IMR-90 (cell line): Measurements from ENCODE around the gene SF3A2. TPM values are rescaled to one million over a fixed set of nuclear protein-coding genes. Genes with fewer than 3 reads are reported as not detected.
A peak's percentile ranks its signal among the peaks of the same experiment; 100 is the strongest.

Experiments used
- ATAC-seq: fragments of 200-7000 bp; cut with Tn5 transposase; 2 replicates; pipeline ENCODE4 v1.9.1; 2020; ENCODE audit warnings: low read depth, mild to moderate bottlenecking, moderate library complexity
- BruUV-seq: library from RNA; stranded (reverse); fragments of 400-500 nt; replicated peaks from 2 replicates; lab custom pipeline; 2021; lab: Mats Ljungman, UMichigan
- CTCF ChIA-PET: fragments of 300-600 bp; formaldehyde crosslinking; extraction: SDS; loops from one replicate; lab custom pipeline; 2021; ENCODE audit warnings: antibody characterized with exemption; lab: Yijun Ruan, JAX
- POLR2A ChIA-PET: fragments of 300-600 bp; sonication (Branson Sonifier 250); formaldehyde crosslinking; loops from one replicate; lab custom pipeline; 2022; ENCODE audit warnings: antibody characterized with exemption; ENCODE audit not compliant: unreplicated experiment; lab: Charles Lee
- DNase-seq: peaks from one replicate; pipeline ENCODE4 v3.0.0; 2013
- H2AFZ ChIP-seq: replicated peaks from 2 replicates; pipeline ENCODE3; 2013; ENCODE audit warnings: low read length, mild to moderate bottlenecking; ENCODE audit not compliant: poor library complexity
- H2AK5ac ChIP-seq: 2 replicates; pipeline ENCODE4 v1.6.1; 2013; ENCODE audit warnings: low read depth, low read length, inconsistent platforms
- H2AK9ac ChIP-seq: replicated peaks from 2 replicates; pipeline ENCODE3; 2013; ENCODE audit warnings: mild to moderate bottlenecking, low read depth, low read length, moderate library complexity; ENCODE audit not compliant: poor library complexity
- H2BK120ac ChIP-seq: 2 replicates; pipeline ENCODE4 v1.6.1; 2013; ENCODE audit warnings: low read depth, low read length, inconsistent platforms
- H2BK15ac ChIP-seq: 3 replicates; pipeline ENCODE4 v1.6.1; 2013; ENCODE audit warnings: low read depth, low read length, inconsistent platforms
- H2BK20ac ChIP-seq: 2 replicates; pipeline ENCODE4 v1.6.1; 2013; ENCODE audit warnings: low read depth, mild to moderate bottlenecking, inconsistent platforms, low read length, moderate library complexity
- H2BK5ac ChIP-seq: 2 replicates; pipeline ENCODE4 v1.6.1; 2013; ENCODE audit warnings: mild to moderate bottlenecking, low read depth, low read length, inconsistent platforms; ENCODE audit not compliant: poor library complexity, severe bottlenecking
- H3K14ac ChIP-seq: replicated peaks from 2 replicates; pipeline ENCODE4 v1.6.1; 2013; ENCODE audit warnings: low read depth, low read length, inconsistent platforms
- H3K18ac ChIP-seq: 2 replicates; pipeline ENCODE4 v1.6.1; 2013; ENCODE audit warnings: low read depth, low read length, control low read depth
- H3K23ac ChIP-seq: 2 replicates; pipeline ENCODE4 v1.6.1; 2013; ENCODE audit warnings: low read depth, low read length, inconsistent platforms
- H3K27ac ChIP-seq: 2 replicates; pipeline ENCODE4 v1.5.1; 2013; ENCODE audit warnings: mild to moderate bottlenecking, control low read depth, low read length; ENCODE audit not compliant: insufficient read depth
- H3K27me3 ChIP-seq: 2 replicates; pipeline ENCODE4 v1.6.1; 2013; ENCODE audit warnings: low read length; ENCODE audit not compliant: control insufficient read depth, insufficient read depth
- H3K36me3 ChIP-seq: 2 replicates; pipeline ENCODE4 v1.6.1; 2013; ENCODE audit warnings: low read length, mixed read lengths; ENCODE audit not compliant: control insufficient read depth, insufficient read depth
- H3K4ac ChIP-seq: 2 replicates; pipeline ENCODE4 v1.6.1; 2013; ENCODE audit warnings: low read depth, low read length, inconsistent platforms
- H3K4me1 ChIP-seq: 2 replicates; pipeline ENCODE4 v1.6.1; 2013; ENCODE audit warnings: low read length, mixed read lengths; ENCODE audit not compliant: control insufficient read depth, insufficient read depth
- H3K4me2 ChIP-seq: 2 replicates; pipeline ENCODE4 v1.6.1; 2013; ENCODE audit warnings: low read depth, mild to moderate bottlenecking, control low read depth, low read length, moderate library complexity
- H3K4me3 ChIP-seq: 2 replicates; pipeline ENCODE4 v1.5.1; 2013; ENCODE audit warnings: low read depth, mild to moderate bottlenecking, control low read depth, low read length, moderate library complexity; ENCODE audit not compliant: insufficient read depth
- H3K56ac ChIP-seq: 2 replicates; pipeline ENCODE4 v1.6.1; 2013; ENCODE audit warnings: low read length, inconsistent platforms; ENCODE audit not compliant: insufficient read depth; ENCODE audit errors: extremely low read depth
- H3K79me1 ChIP-seq, 2 experiments: 2 replicates each; pipeline ENCODE4 v1.6.1; 2013; ENCODE audit warnings: low read length in 2 of 2, inconsistent platforms in 1 of 2, low read depth in 1 of 2
- H3K9ac ChIP-seq: 2 replicates; pipeline ENCODE4 v1.6.1; 2013; ENCODE audit warnings: low read depth, low read length, control low read depth
- H3K9me1 ChIP-seq: 2 replicates; pipeline ENCODE4 v1.6.1; 2013; ENCODE audit warnings: low read length, inconsistent platforms; ENCODE audit not compliant: insufficient read depth
- H3K9me3 ChIP-seq: 2 replicates; pipeline ENCODE4 v1.6.1; 2013; ENCODE audit warnings: low read length; ENCODE audit not compliant: control insufficient read depth, insufficient read depth
- H4K20me1 ChIP-seq: 2 replicates; pipeline ENCODE4 v1.6.1; 2013; ENCODE audit warnings: low read length, inconsistent platforms; ENCODE audit not compliant: insufficient read depth
- H4K5ac ChIP-seq: 2 replicates; pipeline ENCODE4 v1.6.1; 2013; ENCODE audit warnings: mild to moderate bottlenecking, low read depth, low read length, control low read depth
- H4K8ac ChIP-seq, 2 experiments: 2 replicates each; pipeline ENCODE4 v1.6.1; 2013; ENCODE audit warnings: low read depth in 2 of 2, low read length in 2 of 2, control low read depth in 1 of 2, inconsistent platforms in 1 of 2
- H4K91ac ChIP-seq: 2 replicates; pipeline ENCODE4 v1.6.1; 2013; ENCODE audit warnings: low read depth, low read length, inconsistent platforms; ENCODE audit not compliant: insufficient read depth
- MXI1 ChIP-seq: IDR thresholded peaks from 2 replicates; pipeline ENCODE4 v1.6.1; 2012; ENCODE audit warnings: low read depth, mild to moderate bottlenecking, low read length, moderate library complexity, borderline replicate concordance
- RFX5 ChIP-seq: IDR thresholded peaks from 2 replicates; pipeline ENCODE4 v1.8.0; 2012; ENCODE audit warnings: low read depth, mild to moderate bottlenecking, low read length, moderate library complexity
- WGBS, 2 experiments: methylation state at CpG; one replicate each; pipeline versions ENCODE4 v1.1.5 to v1.1.7; 2013; ENCODE audit warnings: missing lambda C conversion rate in 2 of 2; ENCODE audit not compliant: insufficient read length in 1 of 2; ENCODE audit errors: extremely low coverage in 2 of 2; 5-methylcytosine and 5-hydroxymethylcytosine counted together
- dilution Hi-C: fragments of 300-500 bp; cut with HindIII; formaldehyde crosslinking; loops from one replicate; pipeline ENCODE4 v1.14.3; 2018; ENCODE audit warnings: low sequenced_read_pairs; ENCODE audit not compliant: unreplicated experiment
- in situ Hi-C: fragments of 300-500 bp; cut with MboI; formaldehyde crosslinking; loops from 3 replicates; pipeline ENCODE4 v1.14.3; 2019; ENCODE audit warnings: low sequenced_read_pairs, inconsistent platforms, mixed read lengths
- intact Hi-C: fragments of 100-400 bp; cut with micrococcal nuclease; formaldehyde crosslinking; loops from 2 replicates; pipeline ENCODE4 v1.10.0; 2022
- polyA plus RNA-seq, 3 experiments: library from polyadenylated mRNA; depleted of rRNA; stranded (reverse); fragments of >200 nt; gene quantifications; 2 replicates each; pipeline ENCODE4 v1.2.3, GENCODE V29; 2012; ENCODE audit warnings: low replicate concordance in 1 of 3
- total RNA-seq: library from RNA; depleted of rRNA; stranded (reverse); fragments of >200 nt; gene quantifications from 2 replicates; pipeline ENCODE4 v1.2.3, GENCODE V29; 2012
- TF ChIP-seq, protein P1 (sequence below): fragments of 150-350 bp; IDR thresholded peaks from 2 replicates; pipeline ENCODE4 v1.6.1; 2017; ENCODE audit warnings: mild to moderate bottlenecking, antibody characterized with exemption, low read length, low read depth

SF3A2 gene
- total and polyA plus RNA-seq, 2 of the 4 experiments (the other 2 are of a cell fraction): 4.8 to 34.5 TPM

DNA sequence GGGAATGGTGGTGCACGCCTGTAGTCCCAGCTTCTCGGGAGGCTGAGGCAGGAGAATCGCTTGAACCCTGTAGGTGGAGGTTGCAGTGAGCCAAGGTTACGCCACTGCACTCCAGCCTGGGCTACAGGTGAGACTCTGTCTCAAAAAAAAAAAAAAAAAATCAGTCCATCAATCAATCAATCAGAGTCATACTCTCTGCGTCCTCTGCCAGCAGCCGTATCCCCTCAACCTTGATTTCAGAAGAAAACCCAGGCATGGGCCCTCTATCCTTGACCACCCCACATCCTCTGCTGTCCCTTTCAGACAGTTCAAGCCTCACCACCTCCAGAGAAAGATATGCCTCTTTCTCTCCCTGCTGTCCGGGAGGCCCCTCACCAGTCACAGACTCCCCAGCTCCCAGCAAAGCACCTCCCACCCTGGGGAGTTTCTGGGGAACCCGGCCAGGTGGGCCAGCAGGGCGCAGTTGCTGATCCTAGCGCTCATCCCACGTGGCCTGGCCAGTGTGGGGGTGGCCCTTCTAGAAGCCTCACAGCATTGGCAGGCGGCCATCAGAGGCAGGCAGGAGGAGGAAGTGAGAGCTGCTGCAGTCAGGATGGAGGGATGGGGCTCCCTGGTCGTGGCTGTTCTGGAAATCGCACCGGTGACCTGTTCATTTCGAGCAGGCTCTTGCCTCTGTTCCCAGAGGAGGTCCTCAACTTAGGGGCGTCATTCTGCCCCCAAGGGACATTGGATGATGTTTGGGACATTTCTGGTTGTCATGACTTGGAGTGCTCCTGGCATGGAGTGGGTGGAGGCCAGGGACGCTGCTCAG is 29.8 kb downstream of the SF3A2 start:
- ATAC-seq: peak; percentile 16
- ChIA-PET POLR2A (no interaction called here), CTCF (no interaction called here)
- no peak overlapping the region for H3K18ac ChIP-seq
- peak overlapping the region; percentile 52 for H2BK120ac ChIP-seq
- peak overlapping the region; percentile 68 for H3K14ac ChIP-seq
- peaks cover 0 to 15% of the 10 kb centered on the region in 2 experiments; a peak in 1 of 4 replicates for H3K79me1 ChIP-seq
- DNase-seq: peak; percentile 75
- no peaks in the 10 kb centered on the region for H3K9me3 ChIP-seq
- H3K9me1 ChIP-seq: no peaks in the 10 kb centered on the region; the same call in 1 of the 2 replicates
- no peaks in the 10 kb centered on the region for H3K27me3 ChIP-seq
- intact Hi-C loops (no loop called here), dilution Hi-C loops (no loop called here), in situ Hi-C loops (no loop called here)
- H2AFZ ChIP-seq: peak overlapping the region; percentile 89
- no peak overlapping the region; the same call in 2 of the 3 replicates for H2BK15ac ChIP-seq
- H4K5ac ChIP-seq: peak overlapping the region; percentile 62; the same call in 1 of the 2 replicates
- no TSS peak for BruUV-seq
- H3K27ac ChIP-seq: no peak overlapping the region
- H4K20me1 ChIP-seq: peaks cover 21% of the 10 kb centered on the region
- H3K4me3 ChIP-seq: no peak overlapping the region
- H3K23ac ChIP-seq: no peak overlapping the region
- H4K91ac ChIP-seq: peak overlapping the region; percentile 36; the same call in 1 of the 2 replicates
- TF ChIP-seq MXI1: peak; percentile 68; the same call in 1 of the 2 replicates
- TF ChIP-seq RFX5: no peak
- TF ChIP-seq, protein P1, sequence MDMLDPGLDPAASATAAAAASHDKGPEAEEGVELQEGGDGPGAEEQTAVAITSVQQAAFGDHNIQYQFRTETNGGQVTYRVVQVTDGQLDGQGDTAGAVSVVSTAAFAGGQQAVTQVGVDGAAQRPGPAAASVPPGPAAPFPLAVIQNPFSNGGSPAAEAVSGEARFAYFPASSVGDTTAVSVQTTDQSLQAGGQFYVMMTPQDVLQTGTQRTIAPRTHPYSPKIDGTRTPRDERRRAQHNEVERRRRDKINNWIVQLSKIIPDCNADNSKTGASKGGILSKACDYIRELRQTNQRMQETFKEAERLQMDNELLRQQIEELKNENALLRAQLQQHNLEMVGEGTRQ: peak; percentile 80
- H3K36me3 ChIP-seq: peaks cover 2% of the 10 kb centered on the region; the same call in 1 of the 2 replicates
- peak overlapping the region; percentile 11; the same call in 1 of the 2 replicates for H2BK20ac ChIP-seq
- peak overlapping the region; percentile 28 for H2BK5ac ChIP-seq
- peak overlapping the region; percentile 60 for H3K4ac ChIP-seq
- no peak overlapping the region for H3K4me2 ChIP-seq
- H3K56ac ChIP-seq: no peak overlapping the region; the same call in 1 of the 2 replicates
- no peak overlapping the region for H3K9ac ChIP-seq
- WGBS, 2 experiments: 60% methylated on average over 4 of the region's 18 CpGs; no CpG with 5 or more reads in 1 of the 2 experiments
- H4K8ac ChIP-seq: peak overlapping the region; percentile 24 to 96; a peak in 3 of 4 replicates
- peak overlapping the region; percentile 60 for H2AK9ac ChIP-seq
- H3K4me1 ChIP-seq: peaks cover 4% of the 10 kb centered on the region
- H2AK5ac ChIP-seq: peak overlapping the region; percentile 82
